GM21619 (cell line): ENCODE results near the gene KYNU.
"Not testable (repeated sequence)": the region's sequence is repeated elsewhere in the genome, so short reads cannot be mapped to it uniquely, and the experiment has no call there.

Source experiments
- ATAC-seq: cut with Tn5 transposase; IDR thresholded peaks from one replicate; pipeline ENCODE4 v1.9.1; 2021; ENCODE audit not compliant: unreplicated experiment

KYNU gene

GRCh38 chr2:143084462-143084861 lies 207.0 kb downstream of the KYNU start:
- no peak for ATAC-seq

GRCh38 chr2:143085125-143085784 lies 207.8 kb downstream of the KYNU start:
- ATAC-seq: peak; percentile 73

DNA sequence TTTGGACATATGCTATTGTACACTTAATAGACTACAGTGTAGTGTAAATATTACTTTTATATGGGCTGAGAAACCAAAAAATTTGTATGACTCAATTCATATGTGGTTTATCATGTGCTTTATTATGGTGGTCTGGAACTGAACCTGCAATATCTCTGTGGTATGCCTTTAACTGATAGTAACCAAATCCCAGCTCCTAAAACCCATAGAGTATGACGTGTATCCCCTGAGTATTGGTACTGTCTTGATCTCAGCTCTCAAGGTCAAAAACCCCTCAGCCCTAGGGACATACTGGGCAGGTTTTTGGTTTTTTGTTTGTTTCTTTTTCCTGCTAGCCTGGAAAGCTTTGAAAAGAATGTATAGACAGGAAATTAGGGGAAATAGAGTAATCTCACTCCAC lies 209.6 kb downstream of the KYNU start:
- ATAC-seq: no peak

GRCh38 chr2:143088388-143088787 lies 210.9 kb downstream of the KYNU start:
- ATAC-seq: no peak

- ATAC-seq: not testable (repeated sequence)
Measured at GRCh38 chr2:143089520-143089919, 212.1 kb downstream of the KYNU start.
